HEK293 (cell line): ENCODE data around the gene H2AZ2.
A peak's percentile ranks its signal among the peaks of the same experiment; 100 is the strongest.

ENCODE experiments used
- GLI2 ChIP-seq: fragments of 450-650 bp; formaldehyde crosslinking; IDR thresholded peaks from 2 replicates; pipeline ENCODE4; 2017; ENCODE audit warnings: missing biosample characterization, missing genetic modification characterization, low read depth, borderline replicate concordance
- GLIS1 ChIP-seq: fragments of 450-650 bp; formaldehyde crosslinking; IDR thresholded peaks from 2 replicates; pipeline ENCODE4 v1.5.1; 2016; ENCODE audit warnings: missing biosample characterization, missing genetic modification characterization
- HOXD13 ChIP-seq: sonication (generic); formaldehyde crosslinking; IDR thresholded peaks from 2 replicates; pipeline ENCODE4 v1.8.0; 2022; ENCODE audit warnings: missing genetic modification reagents, borderline replicate concordance
- KLF8 ChIP-seq: fragments of 450-650 bp; formaldehyde crosslinking; IDR thresholded peaks from 2 replicates; pipeline ENCODE4 v1.5.1; 2016; ENCODE audit warnings: missing biosample characterization, missing genetic modification characterization
- RBAK ChIP-seq: fragments of 450-650 bp; formaldehyde crosslinking; IDR thresholded peaks from 2 replicates; pipeline ENCODE4 v1.5.1; 2016; ENCODE audit warnings: missing biosample characterization, missing genetic modification characterization
- SP2 ChIP-seq: fragments of 450-650 bp; formaldehyde crosslinking; IDR thresholded peaks from 2 replicates; pipeline ENCODE4 v1.5.1; 2016; ENCODE audit warnings: missing biosample characterization, missing genetic modification characterization
- TRIM28 ChIP-seq: IDR thresholded peaks from 2 replicates; pipeline ENCODE4 v1.6.1; 2011; ENCODE audit warnings: low read length, control low read depth, borderline replicate concordance
- ZEB2 ChIP-seq: fragments of 450-650 bp; formaldehyde crosslinking; IDR thresholded peaks from 2 replicates; pipeline ENCODE4 v1.5.1; 2016; ENCODE audit warnings: missing biosample characterization, missing genetic modification characterization
- ZNF121 ChIP-seq: fragments of 450-650 bp; formaldehyde crosslinking; IDR thresholded peaks from 2 replicates; pipeline ENCODE4 v1.5.1; 2016; ENCODE audit warnings: missing biosample characterization, missing genetic modification characterization
- ZNF140 ChIP-seq: fragments of 450-650 bp; formaldehyde crosslinking; IDR thresholded peaks from 2 replicates; pipeline ENCODE4 v1.5.1; 2016; ENCODE audit warnings: missing biosample characterization, missing genetic modification characterization
- ZNF16 ChIP-seq: fragments of 450-650 bp; formaldehyde crosslinking; IDR thresholded peaks from 2 replicates; pipeline ENCODE4 v1.5.1; 2016; ENCODE audit warnings: low read depth, missing biosample characterization, missing genetic modification characterization
- ZNF280C ChIP-seq: fragments of 450-650 bp; formaldehyde crosslinking; IDR thresholded peaks from 2 replicates; pipeline ENCODE4 v1.5.1; 2016; ENCODE audit warnings: missing biosample characterization, missing genetic modification characterization
- ZNF302 ChIP-seq: fragments of 450-650 bp; formaldehyde crosslinking; IDR thresholded peaks from 2 replicates; pipeline ENCODE4 v1.5.1; 2016; ENCODE audit warnings: missing biosample characterization, missing genetic modification characterization, low read depth
- ZNF324 ChIP-seq: fragments of 450-650 bp; formaldehyde crosslinking; IDR thresholded peaks from 2 replicates; pipeline ENCODE4 v1.5.1; 2016; ENCODE audit warnings: missing biosample characterization, missing genetic modification characterization
- ZNF37A ChIP-seq: fragments of 450-650 bp; IDR thresholded peaks from 2 replicates; pipeline ENCODE4 v1.5.1; 2018; ENCODE audit warnings: missing biosample characterization, missing genetic modification characterization
- ZNF529 ChIP-seq: fragments of 450-650 bp; formaldehyde crosslinking; IDR thresholded peaks from 2 replicates; pipeline ENCODE4 v1.5.1; 2017; ENCODE audit warnings: missing genetic modification characterization, missing biosample characterization; ENCODE audit not compliant: insufficient replicate concordance
- ZNF561 ChIP-seq: fragments of 450-650 bp; IDR thresholded peaks from 2 replicates; pipeline ENCODE4 v1.5.1; 2018; ENCODE audit warnings: missing biosample characterization, missing genetic modification characterization, borderline replicate concordance
- ZNF600 ChIP-seq: fragments of 450-650 bp; formaldehyde crosslinking; IDR thresholded peaks from 2 replicates; pipeline ENCODE4 v1.5.1; 2016; ENCODE audit warnings: missing biosample characterization, missing genetic modification characterization
- ZNF660 ChIP-seq: fragments of 450-650 bp; IDR thresholded peaks from 2 replicates; pipeline ENCODE4 v1.5.1; 2018; ENCODE audit warnings: missing biosample characterization, mild to moderate bottlenecking, missing genetic modification characterization
- ZNF837 ChIP-seq: fragments of 450-650 bp; formaldehyde crosslinking; IDR thresholded peaks from 2 replicates; pipeline ENCODE4 v1.5.1; 2016; ENCODE audit warnings: missing biosample characterization, missing genetic modification characterization
- TF ChIP-seq, protein P1 (sequence below): fragments of 450-650 bp; formaldehyde crosslinking; IDR thresholded peaks from 2 replicates; pipeline ENCODE4 v1.5.1; 2016; ENCODE audit warnings: missing biosample characterization, missing genetic modification characterization
- TF ChIP-seq, protein P2 (sequence below): fragments of 450-650 bp; formaldehyde crosslinking; IDR thresholded peaks from 2 replicates; pipeline ENCODE4 v1.5.1; 2016; ENCODE audit warnings: missing biosample characterization, missing genetic modification characterization
- TF ChIP-seq, protein P3 (sequence below): fragments of 450-650 bp; formaldehyde crosslinking; IDR thresholded peaks from 2 replicates; pipeline ENCODE4 v1.5.1; 2016; ENCODE audit warnings: missing biosample characterization, missing genetic modification characterization
- TF ChIP-seq, protein P4 (sequence below): fragments of 450-650 bp; formaldehyde crosslinking; IDR thresholded peaks from 2 replicates; pipeline ENCODE4 v1.5.1; 2016; ENCODE audit warnings: missing biosample characterization, missing genetic modification characterization
- TF ChIP-seq, protein P5 (sequence below): fragments of 450-650 bp; IDR thresholded peaks from 2 replicates; pipeline ENCODE4 v1.5.1; 2018; ENCODE audit warnings: missing biosample characterization, missing genetic modification characterization

The H2AZ2 gene

DNA sequence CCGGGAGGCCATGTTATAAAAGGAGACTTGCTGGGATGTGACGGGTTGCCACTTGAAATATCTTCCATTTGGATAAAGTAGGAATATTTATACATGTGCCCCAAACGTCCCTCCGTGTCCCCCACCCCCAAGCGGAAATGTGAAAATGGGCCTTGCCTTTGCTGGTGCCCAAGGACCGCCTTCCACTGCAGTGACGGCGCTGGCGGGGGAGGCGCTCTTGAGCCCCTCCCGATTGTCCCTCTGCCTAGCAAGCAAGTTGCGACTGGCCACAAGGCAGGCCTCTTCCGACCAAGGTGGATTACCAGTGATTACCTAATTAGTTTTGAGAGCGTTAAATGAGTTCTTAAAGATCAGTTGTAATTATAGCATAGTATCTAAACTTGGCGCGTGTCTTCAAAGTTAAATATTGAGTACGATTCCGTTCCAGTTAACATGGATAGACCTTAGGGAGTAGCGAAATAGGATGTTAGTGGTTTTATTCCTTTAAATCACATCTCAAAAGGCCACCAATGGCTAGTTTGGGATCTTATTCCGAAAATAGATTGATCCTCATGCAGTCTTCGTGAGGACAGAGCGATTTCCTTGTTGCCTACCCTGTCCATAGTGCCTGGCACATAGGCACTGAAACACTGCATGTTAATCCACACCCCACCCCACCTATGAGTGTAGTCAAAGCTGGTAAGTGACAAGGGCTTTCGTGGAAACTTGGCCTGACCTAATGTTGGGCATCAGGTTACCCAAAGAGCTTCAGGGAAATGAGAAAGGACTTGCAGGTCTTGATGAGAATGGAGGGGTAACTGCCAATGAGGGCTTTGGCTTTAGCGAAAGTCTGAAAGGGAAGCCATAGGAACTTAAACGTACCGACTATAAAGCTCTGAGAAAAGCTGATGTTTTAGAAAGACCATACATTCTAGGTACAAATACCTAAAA lies 50.3 kb downstream of the H2AZ2 start (continued):
- TF ChIP-seq, protein P1, sequence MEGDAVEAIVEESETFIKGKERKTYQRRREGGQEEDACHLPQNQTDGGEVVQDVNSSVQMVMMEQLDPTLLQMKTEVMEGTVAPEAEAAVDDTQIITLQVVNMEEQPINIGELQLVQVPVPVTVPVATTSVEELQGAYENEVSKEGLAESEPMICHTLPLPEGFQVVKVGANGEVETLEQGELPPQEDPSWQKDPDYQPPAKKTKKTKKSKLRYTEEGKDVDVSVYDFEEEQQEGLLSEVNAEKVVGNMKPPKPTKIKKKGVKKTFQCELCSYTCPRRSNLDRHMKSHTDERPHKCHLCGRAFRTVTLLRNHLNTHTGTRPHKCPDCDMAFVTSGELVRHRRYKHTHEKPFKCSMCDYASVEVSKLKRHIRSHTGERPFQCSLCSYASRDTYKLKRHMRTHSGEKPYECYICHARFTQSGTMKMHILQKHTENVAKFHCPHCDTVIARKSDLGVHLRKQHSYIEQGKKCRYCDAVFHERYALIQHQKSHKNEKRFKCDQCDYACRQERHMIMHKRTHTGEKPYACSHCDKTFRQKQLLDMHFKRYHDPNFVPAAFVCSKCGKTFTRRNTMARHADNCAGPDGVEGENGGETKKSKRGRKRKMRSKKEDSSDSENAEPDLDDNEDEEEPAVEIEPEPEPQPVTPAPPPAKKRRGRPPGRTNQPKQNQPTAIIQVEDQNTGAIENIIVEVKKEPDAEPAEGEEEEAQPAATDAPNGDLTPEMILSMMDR (tag by site-specific recombination) = peak; percentile 89
- TF ChIP-seq GLI2 = no peak
- TF ChIP-seq ZNF16 = no peak
- no peak for TF ChIP-seq ZNF140 (tag by site-specific recombination)
- TF ChIP-seq, protein P2, sequence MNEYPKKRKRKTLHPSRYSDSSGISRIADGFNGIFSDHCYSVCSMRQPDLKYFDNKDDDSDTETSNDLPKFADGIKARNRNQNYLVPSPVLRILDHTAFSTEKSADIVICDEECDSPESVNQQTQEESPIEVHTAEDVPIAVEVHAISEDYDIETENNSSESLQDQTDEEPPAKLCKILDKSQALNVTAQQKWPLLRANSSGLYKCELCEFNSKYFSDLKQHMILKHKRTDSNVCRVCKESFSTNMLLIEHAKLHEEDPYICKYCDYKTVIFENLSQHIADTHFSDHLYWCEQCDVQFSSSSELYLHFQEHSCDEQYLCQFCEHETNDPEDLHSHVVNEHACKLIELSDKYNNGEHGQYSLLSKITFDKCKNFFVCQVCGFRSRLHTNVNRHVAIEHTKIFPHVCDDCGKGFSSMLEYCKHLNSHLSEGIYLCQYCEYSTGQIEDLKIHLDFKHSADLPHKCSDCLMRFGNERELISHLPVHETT (tag by site-specific recombination) = no peak; the same call in 1 of the 2 replicates
- TF ChIP-seq ZNF561 = no peak
- peak; percentile 71 for TF ChIP-seq SP2 (tag by site-specific recombination)
- TF ChIP-seq, protein P3, sequence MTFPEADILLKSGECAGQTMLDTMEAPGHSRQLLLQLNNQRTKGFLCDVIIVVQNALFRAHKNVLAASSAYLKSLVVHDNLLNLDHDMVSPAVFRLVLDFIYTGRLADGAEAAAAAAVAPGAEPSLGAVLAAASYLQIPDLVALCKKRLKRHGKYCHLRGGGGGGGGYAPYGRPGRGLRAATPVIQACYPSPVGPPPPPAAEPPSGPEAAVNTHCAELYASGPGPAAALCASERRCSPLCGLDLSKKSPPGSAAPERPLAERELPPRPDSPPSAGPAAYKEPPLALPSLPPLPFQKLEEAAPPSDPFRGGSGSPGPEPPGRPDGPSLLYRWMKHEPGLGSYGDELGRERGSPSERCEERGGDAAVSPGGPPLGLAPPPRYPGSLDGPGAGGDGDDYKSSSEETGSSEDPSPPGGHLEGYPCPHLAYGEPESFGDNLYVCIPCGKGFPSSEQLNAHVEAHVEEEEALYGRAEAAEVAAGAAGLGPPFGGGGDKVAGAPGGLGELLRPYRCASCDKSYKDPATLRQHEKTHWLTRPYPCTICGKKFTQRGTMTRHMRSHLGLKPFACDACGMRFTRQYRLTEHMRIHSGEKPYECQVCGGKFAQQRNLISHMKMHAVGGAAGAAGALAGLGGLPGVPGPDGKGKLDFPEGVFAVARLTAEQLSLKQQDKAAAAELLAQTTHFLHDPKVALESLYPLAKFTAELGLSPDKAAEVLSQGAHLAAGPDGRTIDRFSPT (tag by site-specific recombination) = peak; percentile 60; the same call in 1 of the 2 replicates
- TF ChIP-seq, protein P4, sequence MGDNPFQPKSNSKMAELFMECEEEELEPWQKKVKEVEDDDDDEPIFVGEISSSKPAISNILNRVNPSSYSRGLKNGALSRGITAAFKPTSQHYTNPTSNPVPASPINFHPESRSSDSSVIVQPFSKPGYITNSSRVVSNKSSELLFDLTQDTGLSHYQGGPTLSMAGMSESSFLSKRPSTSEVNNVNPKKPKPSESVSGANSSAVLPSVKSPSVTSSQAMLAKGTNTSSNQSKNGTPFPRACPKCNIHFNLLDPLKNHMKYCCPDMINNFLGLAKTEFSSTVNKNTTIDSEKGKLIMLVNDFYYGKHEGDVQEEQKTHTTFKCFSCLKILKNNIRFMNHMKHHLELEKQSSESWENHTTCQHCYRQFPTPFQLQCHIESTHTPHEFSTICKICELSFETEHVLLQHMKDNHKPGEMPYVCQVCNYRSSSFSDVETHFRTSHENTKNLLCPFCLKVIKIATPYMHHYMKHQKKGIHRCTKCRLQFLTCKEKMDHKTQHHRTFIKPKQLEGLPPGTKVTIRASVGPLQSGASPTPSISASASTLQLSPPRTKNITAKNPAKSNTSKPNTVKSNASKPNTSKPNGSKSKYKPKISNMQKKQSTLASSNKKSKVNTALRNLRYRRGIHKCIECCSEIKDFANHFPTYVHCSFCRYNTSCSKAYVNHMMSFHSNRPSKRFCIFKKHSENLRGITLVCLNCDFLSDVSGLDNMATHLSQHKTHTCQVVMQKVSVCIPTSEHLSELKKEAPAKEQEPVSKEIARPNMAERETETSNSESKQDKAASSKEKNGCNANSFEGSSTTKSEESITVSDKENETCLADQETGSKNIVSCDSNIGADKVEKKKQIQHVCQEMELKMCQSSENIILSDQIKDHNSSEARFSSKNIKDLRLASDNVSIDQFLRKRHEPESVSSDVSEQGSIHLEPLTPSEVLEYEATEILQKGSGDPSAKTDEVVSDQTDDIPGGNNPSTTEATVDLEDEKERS = no peak
- TF ChIP-seq ZNF324 (tag by site-specific recombination) = peak; percentile 49; the same call in 1 of the 2 replicates
- TF ChIP-seq KLF8 (tag by site-specific recombination) = no peak
- TF ChIP-seq ZNF37A (tag by site-specific recombination) = no peak
- no peak for TF ChIP-seq TRIM28
- no peak for TF ChIP-seq ZNF121 (tag by site-specific recombination)
- TF ChIP-seq ZNF529 (tag by site-specific recombination) = no peak
- TF ChIP-seq HOXD13 = no peak; the same call in 1 of the 2 replicates
- TF ChIP-seq, protein P5, sequence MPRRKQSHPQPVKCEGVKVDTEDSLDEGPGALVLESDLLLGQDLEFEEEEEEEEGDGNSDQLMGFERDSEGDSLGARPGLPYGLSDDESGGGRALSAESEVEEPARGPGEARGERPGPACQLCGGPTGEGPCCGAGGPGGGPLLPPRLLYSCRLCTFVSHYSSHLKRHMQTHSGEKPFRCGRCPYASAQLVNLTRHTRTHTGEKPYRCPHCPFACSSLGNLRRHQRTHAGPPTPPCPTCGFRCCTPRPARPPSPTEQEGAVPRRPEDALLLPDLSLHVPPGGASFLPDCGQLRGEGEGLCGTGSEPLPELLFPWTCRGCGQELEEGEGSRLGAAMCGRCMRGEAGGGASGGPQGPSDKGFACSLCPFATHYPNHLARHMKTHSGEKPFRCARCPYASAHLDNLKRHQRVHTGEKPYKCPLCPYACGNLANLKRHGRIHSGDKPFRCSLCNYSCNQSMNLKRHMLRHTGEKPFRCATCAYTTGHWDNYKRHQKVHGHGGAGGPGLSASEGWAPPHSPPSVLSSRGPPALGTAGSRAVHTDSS (tag by site-specific recombination) = 0 out of 2 replicates have a peak, but pooled peaks have one; percentile 12
- no peak for TF ChIP-seq GLIS1 (tag by site-specific recombination)
- peak; percentile 11; the same call in 1 of the 2 replicates for TF ChIP-seq ZNF660 (tag by site-specific recombination)
- TF ChIP-seq ZNF280C (tag by site-specific recombination) = no peak
- TF ChIP-seq ZEB2 (tag by site-specific recombination) = peak; percentile 17; the same call in 1 of the 2 replicates
- no peak for TF ChIP-seq ZNF837 (tag by site-specific recombination)
- no peak for TF ChIP-seq ZNF600 (tag by site-specific recombination)
- TF ChIP-seq RBAK (tag by site-specific recombination) = no peak
- TF ChIP-seq ZNF302 (tag by site-specific recombination) = no peak
